Measurements from ENCODE around the gene CUBN. TPM values are rescaled to one million over a fixed set of nuclear protein-coding genes. Genes with fewer than 3 reads are reported as not detected.
A peak's percentile ranks its signal among the peaks of the same experiment; 100 is the strongest.

CUBN gene
- total RNA-seq, 1 donor from 2014 or later, result 0.32 TPM

DNA sequence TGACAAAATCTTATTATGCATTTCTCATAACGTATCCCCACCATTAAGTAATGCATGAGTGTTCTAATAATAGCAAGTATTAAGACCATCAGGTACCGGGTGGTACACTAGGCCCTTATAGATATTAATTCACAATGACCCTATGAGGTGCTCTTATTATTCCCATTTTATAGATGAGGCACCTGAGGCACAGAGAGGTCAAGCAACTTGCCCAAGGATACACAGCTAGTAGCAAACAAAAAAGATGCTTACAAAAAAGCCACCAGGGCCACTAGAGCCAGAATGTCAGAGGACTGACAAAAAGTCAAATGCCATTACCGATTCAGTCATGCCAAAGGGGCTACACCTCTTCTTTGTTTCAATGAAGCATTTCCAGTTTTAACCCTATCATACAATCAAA, 318.3 kb downstream of the CUBN start:
- H3K27me3 Mint-ChIP-seq (ENCODE audit: unreplicated experiment), result peaks cover 2% of the 10 kb centered on the region
- no peak for DNase-seq
- H3K4me3 Mint-ChIP-seq (ENCODE audit: unreplicated experiment), result no peak overlapping the region
- no peaks in the 10 kb centered on the region for H3K36me3 Mint-ChIP-seq (ENCODE audit: unreplicated experiment)
- peaks cover 3% of the 10 kb centered on the region for H3K9me3 Mint-ChIP-seq (ENCODE audit: unreplicated experiment)
- peaks cover 6% of the 10 kb centered on the region for H3K4me1 Mint-ChIP-seq (ENCODE audit: low read depth, unreplicated experiment)
- H3K27ac Mint-ChIP-seq (ENCODE audit: unreplicated experiment), result no peak overlapping the region
- TF ChIP-seq, protein P1, sequence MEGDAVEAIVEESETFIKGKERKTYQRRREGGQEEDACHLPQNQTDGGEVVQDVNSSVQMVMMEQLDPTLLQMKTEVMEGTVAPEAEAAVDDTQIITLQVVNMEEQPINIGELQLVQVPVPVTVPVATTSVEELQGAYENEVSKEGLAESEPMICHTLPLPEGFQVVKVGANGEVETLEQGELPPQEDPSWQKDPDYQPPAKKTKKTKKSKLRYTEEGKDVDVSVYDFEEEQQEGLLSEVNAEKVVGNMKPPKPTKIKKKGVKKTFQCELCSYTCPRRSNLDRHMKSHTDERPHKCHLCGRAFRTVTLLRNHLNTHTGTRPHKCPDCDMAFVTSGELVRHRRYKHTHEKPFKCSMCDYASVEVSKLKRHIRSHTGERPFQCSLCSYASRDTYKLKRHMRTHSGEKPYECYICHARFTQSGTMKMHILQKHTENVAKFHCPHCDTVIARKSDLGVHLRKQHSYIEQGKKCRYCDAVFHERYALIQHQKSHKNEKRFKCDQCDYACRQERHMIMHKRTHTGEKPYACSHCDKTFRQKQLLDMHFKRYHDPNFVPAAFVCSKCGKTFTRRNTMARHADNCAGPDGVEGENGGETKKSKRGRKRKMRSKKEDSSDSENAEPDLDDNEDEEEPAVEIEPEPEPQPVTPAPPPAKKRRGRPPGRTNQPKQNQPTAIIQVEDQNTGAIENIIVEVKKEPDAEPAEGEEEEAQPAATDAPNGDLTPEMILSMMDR (IDR thresholded peaks at IDR 0.05; ENCODE audit: partially characterized antibody, unreplicated experiment), result no peak

DNA sequence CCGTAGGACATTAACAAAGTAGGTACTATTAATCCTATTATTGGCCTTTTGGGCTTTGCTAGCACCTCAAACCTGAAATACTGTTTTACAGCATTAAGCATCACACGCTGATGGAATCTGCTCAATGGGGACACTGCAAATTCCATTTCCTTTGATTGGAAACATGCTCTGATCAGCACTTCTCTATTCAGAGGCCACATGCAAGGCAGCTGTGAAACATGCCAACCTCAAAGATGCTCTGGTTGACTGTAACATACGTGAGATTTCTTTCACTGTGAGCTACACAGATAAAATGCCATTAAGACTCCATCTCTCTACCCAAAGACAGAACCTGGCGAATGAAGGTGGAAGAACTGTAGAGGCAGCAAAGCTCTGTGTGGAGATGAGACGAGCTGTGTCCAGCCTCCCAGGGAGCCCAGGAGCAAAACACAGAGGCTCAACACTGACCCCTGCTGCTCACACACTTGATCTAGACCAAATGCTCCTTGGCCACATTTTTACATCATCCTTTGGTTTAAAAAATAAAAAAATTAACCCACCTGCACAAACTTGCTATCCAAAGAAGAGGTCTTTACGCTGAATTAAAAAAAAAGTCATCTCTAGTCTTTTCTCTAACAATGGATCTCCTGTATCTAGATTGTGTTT, 320.4 kb downstream of the CUBN start:
- H3K4me1 Mint-ChIP-seq (ENCODE audit: low read depth, unreplicated experiment), result peaks cover 3% of the 10 kb centered on the region
- no peaks in the 10 kb centered on the region for H3K36me3 Mint-ChIP-seq (ENCODE audit: unreplicated experiment)
- H3K9me3 Mint-ChIP-seq (ENCODE audit: unreplicated experiment), result peaks cover 1% of the 10 kb centered on the region
- H3K27ac Mint-ChIP-seq (ENCODE audit: unreplicated experiment), result no peak overlapping the region
- no peaks in the 10 kb centered on the region for H3K27me3 Mint-ChIP-seq (ENCODE audit: unreplicated experiment)
- peak; percentile 60 for DNase-seq
- no peak overlapping the region for H3K4me3 Mint-ChIP-seq (ENCODE audit: unreplicated experiment)
- TF ChIP-seq, protein P1 (IDR thresholded peaks at IDR 0.05; ENCODE audit: partially characterized antibody, unreplicated experiment), result peak; percentile 52

DNA sequence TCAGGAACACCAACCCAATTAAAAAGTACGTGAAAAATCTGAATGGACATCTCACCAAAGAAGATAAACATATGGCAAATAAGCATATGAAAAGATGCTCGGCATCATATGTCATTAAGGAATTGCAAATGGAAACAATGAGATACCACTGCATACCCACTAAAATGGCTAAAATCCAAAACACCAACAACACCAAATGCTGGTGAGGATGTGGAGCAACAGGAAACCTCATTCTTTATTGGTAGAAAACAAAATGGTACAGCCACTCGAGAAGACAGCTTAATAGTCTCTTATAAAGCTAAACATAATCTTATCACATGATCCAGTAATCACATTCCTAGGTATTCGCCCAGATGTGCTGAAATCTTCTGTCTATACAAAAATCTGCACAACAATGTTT, 325.5 kb downstream of the CUBN start:
- H3K4me1 Mint-ChIP-seq (ENCODE audit: low read depth, unreplicated experiment), result peaks cover 2% of the 10 kb centered on the region
- no peak overlapping the region for H3K4me3 Mint-ChIP-seq (ENCODE audit: unreplicated experiment)
- H3K27ac Mint-ChIP-seq (ENCODE audit: unreplicated experiment), result no peak overlapping the region
- H3K9me3 Mint-ChIP-seq (ENCODE audit: unreplicated experiment), result peaks cover under 1% of the 10 kb centered on the region
- DNase-seq, result no peak
- peaks cover 5% of the 10 kb centered on the region for H3K36me3 Mint-ChIP-seq (ENCODE audit: unreplicated experiment)
- no peaks in the 10 kb centered on the region for H3K27me3 Mint-ChIP-seq (ENCODE audit: unreplicated experiment)
- TF ChIP-seq, protein P1 (IDR thresholded peaks at IDR 0.05; ENCODE audit: partially characterized antibody, unreplicated experiment), result no peak

DNA sequence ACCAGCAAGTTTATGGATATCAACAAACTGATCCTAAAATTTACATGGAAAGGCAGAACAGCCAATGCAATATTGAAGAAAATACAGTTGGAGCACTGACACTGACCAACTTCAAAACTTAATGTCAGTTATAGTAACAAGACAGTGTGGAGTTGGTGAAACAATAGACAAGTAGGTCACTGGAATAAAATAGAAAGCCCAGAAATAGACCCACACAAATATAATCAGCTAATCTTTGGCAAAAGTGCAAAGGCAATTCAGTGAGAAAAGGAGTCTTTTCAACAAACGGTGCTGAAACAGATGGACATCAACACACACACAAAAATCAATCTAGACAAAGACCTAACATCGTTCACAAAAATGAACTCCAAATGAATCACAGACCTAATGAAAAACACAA, 326.1 kb downstream of the CUBN start:
- Mint-ChIP-seq H3K9me3 (ENCODE audit: unreplicated experiment) (peaks cover 1% of the 10 kb centered on the region), H3K4me3 (ENCODE audit: unreplicated experiment) (no peak overlapping the region), H3K4me1 (ENCODE audit: low read depth, unreplicated experiment) (peaks cover 2% of the 10 kb centered on the region), H3K27me3 (ENCODE audit: unreplicated experiment) (no peaks in the 10 kb centered on the region), H3K36me3 (ENCODE audit: unreplicated experiment) (peaks cover 5% of the 10 kb centered on the region), H3K27ac (ENCODE audit: unreplicated experiment) (no peak overlapping the region)
- TF ChIP-seq, protein P1 (IDR thresholded peaks at IDR 0.05; ENCODE audit: partially characterized antibody, unreplicated experiment), result no peak
- no peak for DNase-seq

DNA sequence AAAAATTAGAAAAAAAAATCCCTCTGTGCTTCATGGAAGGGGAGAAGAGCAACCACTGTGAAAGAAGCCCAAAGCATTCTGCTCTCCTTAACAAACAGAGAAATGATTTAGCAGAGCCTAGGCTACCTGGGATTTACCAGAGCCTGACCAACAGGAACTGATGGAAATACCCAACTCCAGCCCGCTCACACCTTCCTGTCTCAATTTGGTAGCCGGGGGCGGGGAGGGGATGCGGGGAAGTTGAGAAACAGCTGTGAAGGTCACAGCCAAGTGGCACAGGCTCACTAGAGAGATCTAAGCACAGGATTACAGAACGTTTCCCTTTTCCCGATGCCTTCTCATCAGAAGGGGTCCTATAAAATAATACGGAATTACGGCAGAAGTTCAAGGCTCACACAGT, 330.0 kb downstream of the CUBN start:
- H3K4me3 Mint-ChIP-seq (ENCODE audit: unreplicated experiment), result no peak overlapping the region
- no peaks in the 10 kb centered on the region for H3K27me3 Mint-ChIP-seq (ENCODE audit: unreplicated experiment)
- no peak for DNase-seq
- TF ChIP-seq, protein P1 (IDR thresholded peaks at IDR 0.05; ENCODE audit: partially characterized antibody, unreplicated experiment), result no peak
- peaks cover 2% of the 10 kb centered on the region for H3K4me1 Mint-ChIP-seq (ENCODE audit: low read depth, unreplicated experiment)
- H3K27ac Mint-ChIP-seq (ENCODE audit: unreplicated experiment), result no peak overlapping the region
- peaks cover 1% of the 10 kb centered on the region for H3K9me3 Mint-ChIP-seq (ENCODE audit: unreplicated experiment)
- H3K36me3 Mint-ChIP-seq (ENCODE audit: unreplicated experiment), result peaks cover 9% of the 10 kb centered on the region
